Neuronal stem cell (in vitro differentiated cells): Measurements from ENCODE around the gene GAD1.

ENCODE experiments used
- DNase-seq: peaks from one replicate; pipeline ENCODE4 v3.0.0-alpha.2; 2013; ENCODE audit warnings: low spot score
- H2AFZ ChIP-seq: one replicate; pipeline ENCODE4 v1.6.1; 2013; ENCODE audit warnings: mild to moderate bottlenecking, low read length, inconsistent platforms
- H2AK5ac ChIP-seq: 2 replicates; pipeline ENCODE4 v1.6.1; 2013; ENCODE audit warnings: low read depth, mild to moderate bottlenecking, inconsistent platforms, low read length, moderate library complexity, mixed read lengths
- H2BK120ac ChIP-seq: 2 replicates; pipeline ENCODE4 v1.6.1; 2013; ENCODE audit warnings: low read depth, mild to moderate bottlenecking, inconsistent platforms, low read length, moderate library complexity, mixed read lengths
- H2BK12ac ChIP-seq: one replicate; pipeline ENCODE4 v1.6.1; 2013; ENCODE audit warnings: low read length, inconsistent platforms
- H2BK15ac ChIP-seq: 2 replicates; pipeline ENCODE4 v1.6.1; 2013; ENCODE audit warnings: mild to moderate bottlenecking, low read length, inconsistent platforms, mixed read lengths
- H2BK5ac ChIP-seq: one replicate; pipeline ENCODE4 v1.6.1; 2013; ENCODE audit warnings: inconsistent platforms, mild to moderate bottlenecking, low read length, moderate library complexity
- H3K14ac ChIP-seq: one replicate; pipeline ENCODE4 v1.6.1; 2013; ENCODE audit warnings: low read length, inconsistent platforms
- H3K18ac ChIP-seq: 2 replicates; pipeline ENCODE4 v1.6.1; 2013; ENCODE audit warnings: low read length, inconsistent platforms
- H3K23ac ChIP-seq: 2 replicates; pipeline ENCODE4 v1.6.1; 2013; ENCODE audit warnings: low read depth, mild to moderate bottlenecking, mixed read lengths, low read length, inconsistent platforms; ENCODE audit not compliant: poor library complexity
- H3K27ac ChIP-seq: replicated peaks from 3 replicates; pipeline ENCODE4 v1.5.1; 2013; ENCODE audit warnings: low read length, inconsistent platforms
- H3K27me3 ChIP-seq, 3 experiments: 2 replicates each; pipeline ENCODE4 v1.6.1; 2013; ENCODE audit warnings: low read length in 3 of 3, mild to moderate bottlenecking in 2 of 3, inconsistent platforms in 1 of 3, low read depth in 1 of 3, mixed read lengths in 1 of 3, moderate library complexity in 1 of 3; ENCODE audit not compliant: control insufficient read depth in 3 of 3, insufficient read depth in 3 of 3
- H3K36me3 ChIP-seq, 2 donors: replicated peaks in 1 of 2; 2 replicates each; pipeline ENCODE4 v1.6.1; 2013; ENCODE audit warnings: low read length in 2 of 2; ENCODE audit not compliant: control insufficient read depth in 2 of 2, insufficient read depth in 2 of 2
- H3K4ac ChIP-seq: 2 replicates; pipeline ENCODE4 v1.6.1; 2013; ENCODE audit warnings: inconsistent platforms, mild to moderate bottlenecking, low read length, moderate library complexity
- H3K4me1 ChIP-seq, 2 donors: 1 replicate in 1 of 2; 2 replicates in 1 of 2; pipeline ENCODE4 v1.6.1; 2013; ENCODE audit warnings: low read length in 2 of 2, low read depth in 1 of 2; ENCODE audit not compliant: control insufficient read depth in 2 of 2, insufficient read depth in 1 of 2
- H3K4me2 ChIP-seq: one replicate; pipeline ENCODE4 v1.6.1; 2013; ENCODE audit warnings: mild to moderate bottlenecking, low read length, inconsistent platforms; ENCODE audit not compliant: insufficient read depth, poor library complexity, severe bottlenecking
- H3K4me3 ChIP-seq, 2 donors: 2 replicates each; pipeline ENCODE4 v1.5.1; 2013; ENCODE audit warnings: low read length in 2 of 2, mild to moderate bottlenecking in 2 of 2, inconsistent platforms in 1 of 2, moderate library complexity in 1 of 2
- H3K79me1 ChIP-seq: one replicate; pipeline ENCODE4 v1.6.1; 2013; ENCODE audit warnings: low read depth, mild to moderate bottlenecking, inconsistent platforms, low read length, moderate library complexity
- H3K9ac ChIP-seq: one replicate; pipeline ENCODE4 v1.6.1; 2013; ENCODE audit warnings: mild to moderate bottlenecking, low read depth, low read length, inconsistent platforms; ENCODE audit not compliant: poor library complexity
- H3K9me3 ChIP-seq, 2 donors: replicated peaks in 1 of 2; 2 replicates each; pipeline versions ENCODE3 to v1.6.1; 2013; ENCODE audit warnings: low read length in 2 of 2, mild to moderate bottlenecking in 2 of 2, inconsistent platforms in 1 of 2, low read depth in 1 of 2, mixed read lengths in 1 of 2, moderate library complexity in 1 of 2; ENCODE audit not compliant: control insufficient read depth in 2 of 2, insufficient read depth in 1 of 2
- H4K8ac ChIP-seq: one replicate; pipeline ENCODE4 v1.6.1; 2013; ENCODE audit warnings: low read depth, mild to moderate bottlenecking, inconsistent platforms, low read length, moderate library complexity
- H4K91ac ChIP-seq: one replicate; pipeline ENCODE4 v1.6.1; 2013; ENCODE audit warnings: low read length, low read depth, mild to moderate bottlenecking, inconsistent platforms; ENCODE audit not compliant: poor library complexity
- WGBS, 2 donors: extraction: QIAGEN DNeasy Blood & Tissue Kit; methylation state at CpG; one replicate each; pipeline ENCODE4 v1.1.7; 2013; ENCODE audit warnings: missing lambda C conversion rate in 2 of 2, mixed read lengths in 1 of 2; ENCODE audit not compliant: insufficient read length in 2 of 2, insufficient replicate concordance in 1 of 2; ENCODE audit errors: extremely low coverage in 2 of 2; 5-methylcytosine and 5-hydroxymethylcytosine counted together

Gene GAD1

DNA sequence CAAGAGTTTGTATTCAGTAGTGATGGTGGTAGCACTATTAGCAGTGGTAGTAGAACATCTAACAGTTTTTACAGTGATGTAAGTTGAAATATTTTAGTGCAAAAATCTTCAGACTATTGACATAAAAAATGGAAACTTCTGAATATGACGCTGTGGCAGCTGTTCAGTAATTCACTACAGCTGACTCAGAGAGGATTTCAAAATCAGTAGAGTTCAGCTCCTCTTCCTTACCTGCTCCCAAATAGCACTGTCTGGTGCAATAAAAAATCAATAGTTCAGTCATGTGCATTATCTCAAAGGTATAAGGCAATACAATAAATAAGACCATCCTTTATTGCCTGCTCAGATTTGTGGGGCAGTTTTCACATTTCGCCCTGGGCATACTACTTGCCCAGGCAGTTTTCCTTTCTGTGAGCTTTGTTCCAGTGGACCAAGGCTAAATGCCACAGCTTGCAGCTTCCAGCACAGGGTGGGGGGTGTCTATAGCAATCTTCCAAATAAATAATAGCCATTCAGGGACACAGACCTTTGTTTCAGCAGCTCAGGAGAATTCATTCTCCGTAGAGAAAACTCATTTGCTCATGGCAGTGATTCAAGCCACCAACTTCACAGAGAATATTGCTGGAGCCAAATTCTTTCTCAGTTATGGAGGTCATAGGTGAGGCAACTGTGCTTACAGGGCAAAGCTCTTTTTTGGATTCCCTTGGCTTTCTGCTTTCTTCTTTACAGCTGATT is 78.5 kb downstream of the GAD1 start:
- no peak for DNase-seq
- H3K4me2 ChIP-seq = no peak overlapping the region

DNA sequence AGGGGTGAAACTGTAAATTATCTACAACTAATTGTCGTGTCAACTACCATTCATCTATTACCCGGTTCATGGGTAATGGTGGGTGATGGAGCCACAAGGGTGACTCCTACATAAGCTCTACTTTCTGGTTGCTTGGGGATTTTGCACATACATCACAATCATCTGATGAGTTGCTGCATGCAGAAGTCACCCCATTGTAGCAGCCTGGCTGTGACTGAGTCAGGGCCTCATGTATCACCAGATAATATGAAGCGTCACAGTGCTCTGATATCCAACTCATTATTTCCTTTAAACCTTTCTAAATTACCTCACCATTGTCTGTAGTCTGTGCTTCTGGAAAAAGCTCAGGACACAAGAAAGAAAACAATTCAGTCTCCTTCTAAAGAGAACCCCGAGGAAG is 79.9 kb downstream of the GAD1 start:
- Histone ChIP-seq H2BK15ac (no peak overlapping the region), H3K9me3 (no peaks in the 10 kb centered on the region), H2AK5ac (no peak overlapping the region), H3K36me3 (no peaks in the 10 kb centered on the region), H2BK5ac (no peak overlapping the region), H3K9ac (no peak overlapping the region), H2BK12ac (no peak overlapping the region), H2BK120ac (no peak overlapping the region), H3K18ac (no peak overlapping the region), H3K4me2 (no peak overlapping the region), H3K27ac (no peak overlapping the region), H4K91ac (no peak overlapping the region), H3K79me1 (no peaks in the 10 kb centered on the region), H3K4me1 (no peaks in the 10 kb centered on the region), H3K4me3 (no peak overlapping the region), H3K23ac (no peak overlapping the region), H3K27me3 (no peaks in the 10 kb centered on the region), H4K8ac (no peak overlapping the region), H2AFZ (no peak overlapping the region), H3K4ac (no peak overlapping the region), H3K14ac (no peak overlapping the region)
- WGBS, 2 donors = no CpG with 5 or more reads among the region's 4 CpGs
- DNase-seq = no peak

More for the DNA sequence above, 78.5 kb downstream of the GAD1 start:
- Histone ChIP-seq H3K27ac (no peak overlapping the region), H3K79me1 (no peaks in the 10 kb centered on the region), H4K8ac (no peak overlapping the region), H4K91ac (no peak overlapping the region), H2AK5ac (no peak overlapping the region), H3K4me3 (no peak overlapping the region), H3K18ac (no peak overlapping the region), H3K14ac (no peak overlapping the region), H2BK120ac (no peak overlapping the region), H2BK12ac (no peak overlapping the region), H3K4ac (no peak overlapping the region), H3K36me3 (no peaks in the 10 kb centered on the region), H3K4me1 (no peaks in the 10 kb centered on the region), H3K27me3 (no peaks in the 10 kb centered on the region), H2BK15ac (no peak overlapping the region), H2AFZ (no peak overlapping the region), H3K23ac (no peak overlapping the region), H3K9me3 (no peaks in the 10 kb centered on the region), H3K9ac (no peak overlapping the region), H2BK5ac (no peak overlapping the region)
- no CpG with 5 or more reads among the region's 3 CpGs for WGBS, 2 donors

DNA sequence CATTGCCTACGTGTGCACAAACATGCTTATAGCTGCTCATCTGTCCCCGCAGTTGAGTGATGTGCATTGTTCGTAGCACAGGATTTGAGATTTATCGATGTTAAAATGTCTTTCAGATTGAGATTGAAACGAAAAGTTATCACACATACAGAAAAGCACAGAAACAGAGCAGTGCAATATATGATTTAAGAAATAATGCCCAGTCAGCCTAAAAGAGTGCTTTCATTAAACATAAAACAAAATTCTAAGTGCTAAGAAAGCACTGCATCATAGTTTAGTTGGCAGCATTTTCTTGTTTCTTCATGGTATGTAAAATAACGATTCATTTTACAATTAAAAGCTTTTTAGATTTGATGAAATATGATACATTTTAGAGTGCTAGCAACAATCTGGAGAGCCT is 80.4 kb downstream of the GAD1 start:
- Histone ChIP-seq H4K91ac (no peak overlapping the region), H3K4ac (no peak overlapping the region), H2BK15ac (no peak overlapping the region), H3K79me1 (no peaks in the 10 kb centered on the region), H3K4me3 (no peak overlapping the region), H3K27ac (no peak overlapping the region), H3K27me3 (no peaks in the 10 kb centered on the region), H3K14ac (no peak overlapping the region), H2AK5ac (no peak overlapping the region), H3K36me3 (no peaks in the 10 kb centered on the region), H3K18ac (no peak overlapping the region), H2AFZ (no peak overlapping the region), H3K4me2 (no peak overlapping the region), H2BK120ac (no peak overlapping the region), H2BK5ac (no peak overlapping the region), H2BK12ac (no peak overlapping the region), H3K23ac (no peak overlapping the region), H3K4me1 (no peaks in the 10 kb centered on the region), H4K8ac (no peak overlapping the region), H3K9me3 (no peaks in the 10 kb centered on the region), H3K9ac (no peak overlapping the region)
- no peak for DNase-seq
- no CpG with 5 or more reads among the region's 6 CpGs for WGBS, 2 donors

DNA sequence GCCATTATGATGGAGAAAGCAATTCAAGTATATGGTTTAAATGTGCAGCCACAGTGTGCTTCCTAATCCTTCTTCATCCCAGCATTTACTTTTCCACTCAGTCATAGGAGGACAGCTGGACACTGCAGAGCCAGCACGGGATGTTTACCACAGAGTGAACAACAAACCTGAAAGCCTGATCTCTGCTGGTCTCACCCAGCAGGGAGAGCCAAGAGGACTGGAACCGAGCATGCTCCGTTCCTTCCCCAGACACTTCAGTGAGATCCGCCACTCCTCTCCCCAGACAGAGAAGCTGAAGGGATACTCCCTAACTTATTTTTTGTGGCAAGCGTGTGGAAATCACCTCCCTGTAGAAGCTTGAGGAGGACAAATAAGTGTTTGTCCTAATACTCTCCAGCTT is 89.2 kb downstream of the GAD1 start:
- Histone ChIP-seq H2BK120ac (no peak overlapping the region), H3K27me3 (no peaks in the 10 kb centered on the region), H4K91ac (no peak overlapping the region), H4K8ac (no peak overlapping the region), H3K4me3 (no peak overlapping the region), H3K4me1 (no peaks in the 10 kb centered on the region), H3K9ac (no peak overlapping the region), H2AK5ac (no peak overlapping the region), H3K27ac (no peak overlapping the region), H3K36me3 (no peaks in the 10 kb centered on the region), H3K9me3 (peaks cover 0 to 7% of the 10 kb centered on the region in 2 donors), H2BK12ac (no peak overlapping the region), H2BK15ac (no peak overlapping the region), H2AFZ (peak overlapping the region; percentile 18), H3K79me1 (no peaks in the 10 kb centered on the region), H3K4me2 (no peak overlapping the region), H3K23ac (no peak overlapping the region), H3K14ac (no peak overlapping the region), H2BK5ac (no peak overlapping the region), H3K18ac (no peak overlapping the region), H3K4ac (no peak overlapping the region)
- no CpG with 5 or more reads among the region's 5 CpGs for WGBS, 2 donors
- DNase-seq = no peak
